Left ventricle myocardium inferior (tissue), 1 donor: ENCODE results near the gene HMCN2. TPM values are rescaled to one million over a fixed set of nuclear protein-coding genes. Genes with fewer than 3 reads are reported as not detected.

ENCODE experiments used
- DNase-seq: peaks from one replicate; pipeline ENCODE4 v3.0.0-alpha.2; 2020
- H3K27ac ChIP-seq: fragments of 200-600 bp; replicated peaks from 2 replicates; pipeline ENCODE4 v1.8.0; 2021
- H3K27me3 ChIP-seq: fragments of 200-600 bp; 2 replicates; pipeline ENCODE4 v1.8.0; 2021; ENCODE audit warnings: low read depth
- H3K36me3 ChIP-seq: fragments of 200-600 bp; 2 replicates; pipeline ENCODE4 v1.8.0; 2021
- H3K4me1 ChIP-seq: fragments of 200-600 bp; 2 replicates; pipeline ENCODE4 v1.8.0; 2021
- H3K4me3 ChIP-seq: fragments of 200-600 bp; 2 replicates; pipeline ENCODE4 v1.8.0; 2021; ENCODE audit warnings: mild to moderate bottlenecking, moderate library complexity
- H3K9me3 ChIP-seq: fragments of 200-600 bp; replicated peaks from 2 replicates; pipeline ENCODE4 v1.8.0; 2021
- CTCF ChIP-seq: fragments of 200-600 bp; IDR thresholded peaks from 2 replicates; pipeline ENCODE4 v1.8.0; 2021; ENCODE audit warnings: antibody characterized with exemption, mild to moderate bottlenecking, borderline replicate concordance
- intact Hi-C: fragments of 100-400 bp; cut with micrococcal nuclease; formaldehyde crosslinking; loops from one replicate; pipeline ENCODE4 v1.11.0; 2022
- total RNA-seq: library from RNA; stranded (reverse); fragmentation: NEBNext Ultra II Directional; extraction: Animal tissue kit (Norgen Biotek cat#: 25700); gene quantifications from one replicate; pipeline ENCODE4 v1.2.1, GENCODE V29; 2021
- donor health status: DM: no; HTN: yes; CAD: no; lungs with severe emphysema.

The HMCN2 gene
- total RNA-seq, 1 donor from 2014 or later: 5.5 TPM

GRCh38 chr9:130443456-130443801 is 177.9 kb downstream of the HMCN2 start:
- Histone ChIP-seq H3K36me3 (no peaks in the 10 kb centered on the region), H3K27me3 (no peaks in the 10 kb centered on the region), H3K4me1 (peaks cover 46% of the 10 kb centered on the region), H3K9me3 (peaks cover 21% of the 10 kb centered on the region), H3K27ac (no peak overlapping the region), H3K4me3 (no peak overlapping the region)
- no peak for TF ChIP-seq CTCF
- no peak for DNase-seq
- intact Hi-C loops: no loop called here

- Histone ChIP-seq H3K4me1 (peaks cover 52% of the 10 kb centered on the region), H3K27me3 (no peaks in the 10 kb centered on the region), H3K9me3 (peaks cover 21% of the 10 kb centered on the region), H3K4me3 (peak overlapping the region; percentile 81), H3K36me3 (no peaks in the 10 kb centered on the region), H3K27ac (peak overlapping the region; percentile 89)
- DNase-seq: no peak
- TF ChIP-seq CTCF: no peak
- intact Hi-C loops: no loop called here
Observed at GRCh38 chr9:130443840-130444492, 178.4 kb downstream of the HMCN2 start.

- Histone ChIP-seq H3K4me3 (peak within 1 kb of the TSS; percentile 81), H3K27ac (peak within 1 kb of the TSS; percentile 89), H3K36me3 (no peaks in the 10 kb centered on the region), H3K27me3 (no peaks in the 10 kb centered on the region), H3K4me1 (peaks cover 59% of the 10 kb centered on the region), H3K9me3 (peaks cover 21% of the 10 kb centered on the region)
- DNase-seq: peak; percentile 79
- intact Hi-C loops: no loop called here
- TF ChIP-seq CTCF: no peak
Observed at GRCh38 chr9:130444565-130445221, 179.1 kb downstream of the HMCN2 start, which contains the start of gene ASS1. Gene ASS1, plus strand, starts transcription at chr9:130444961. Its CDS starts 7,268 bp downstream, at chr9:130452229.

GRCh38 chr9:130445268-130445983 is 179.9 kb downstream of the HMCN2 start:
- peak; percentile 34 for TF ChIP-seq CTCF
- intact Hi-C loops: no loop called here
- no peaks in the 10 kb centered on the region for H3K36me3 ChIP-seq
- peak overlapping the region; percentile 89 for H3K27ac ChIP-seq
- peak overlapping the region; percentile 81 for H3K4me3 ChIP-seq
- H3K9me3 ChIP-seq: peaks cover 20% of the 10 kb centered on the region
- peaks cover 66% of the 10 kb centered on the region for H3K4me1 ChIP-seq
- H3K27me3 ChIP-seq: no peaks in the 10 kb centered on the region
- DNase-seq: peak; percentile 66

- no peaks in the 10 kb centered on the region for H3K27me3 ChIP-seq
- intact Hi-C loops: no loop called here
- H3K27ac ChIP-seq: peak overlapping the region; percentile 89
- no peak for TF ChIP-seq CTCF
- H3K4me3 ChIP-seq: peak overlapping the region; percentile 81
- H3K4me1 ChIP-seq: peaks cover 75% of the 10 kb centered on the region
- no peaks in the 10 kb centered on the region for H3K36me3 ChIP-seq
- H3K9me3 ChIP-seq: peaks cover 11% of the 10 kb centered on the region
- DNase-seq: peak; percentile 89
Observed at GRCh38 chr9:130446101-130446861, 180.7 kb downstream of the HMCN2 start.
